RWPE2 (cell line): ENCODE measurements around the gene SORL1.

Experiments
- ATAC-seq: fragments of 200-7000 bp; cut with Tn5 transposase; 3 replicates; pipeline ENCODE4 v1.9.1; 2021; ENCODE audit warnings: low read depth
- DNase-seq: peaks from one replicate; pipeline ENCODE4 v3.0.0-alpha.2; 2020; ENCODE audit warnings: low spot score
- H3K27ac ChIP-seq: fragments of 450-650 bp; 2 replicates; pipeline ENCODE4 v1.5.1; 2017; ENCODE audit warnings: mild to moderate bottlenecking; ENCODE audit not compliant: poor library complexity, severe bottlenecking
- H3K27me3 ChIP-seq: fragments of 250-450 bp; sonication (Bioruptor Pico); 2 replicates; pipeline ENCODE4 v1.5.1; 2021; ENCODE audit warnings: mild to moderate bottlenecking, moderate library complexity; ENCODE audit not compliant: insufficient read depth, poor library complexity, severe bottlenecking
- H3K36me3 ChIP-seq: fragments of 250-450 bp; sonication (Bioruptor Pico); 2 replicates; pipeline ENCODE4 v1.5.1; 2020; ENCODE audit warnings: low read depth, mild to moderate bottlenecking, moderate library complexity
- H3K4me1 ChIP-seq: fragments of 250-450 bp; sonication (Bioruptor Pico); 2 replicates; pipeline ENCODE4 v1.5.1; 2021; ENCODE audit warnings: mild to moderate bottlenecking, moderate library complexity; ENCODE audit not compliant: insufficient read depth, poor library complexity, severe bottlenecking
- H3K4me3 ChIP-seq: fragments of 250-450 bp; sonication (Bioruptor Pico); 2 replicates; pipeline ENCODE4 v1.5.1; 2021; ENCODE audit warnings: mild to moderate bottlenecking, moderate library complexity; ENCODE audit not compliant: severe bottlenecking
- H3K9me3 ChIP-seq: fragments of 250-450 bp; sonication (Bioruptor Pico); 2 replicates; pipeline ENCODE4 v1.5.1; 2021; ENCODE audit warnings: mild to moderate bottlenecking, moderate library complexity; ENCODE audit not compliant: severe bottlenecking
- CTCF ChIP-seq: fragments of 450-650 bp; IDR thresholded peaks from one replicate; pipeline ENCODE4 v1.5.1; 2017; ENCODE audit warnings: mild to moderate bottlenecking, moderate library complexity; ENCODE audit not compliant: poor library complexity, severe bottlenecking

The SORL1 gene

GRCh38 chr11:121448011-121448410 is 4.1 kb upstream of the SORL1 start:
- no peak overlapping the region for H3K27ac ChIP-seq
- H3K9me3 ChIP-seq = no peaks in the 10 kb centered on the region
- DNase-seq = no peak
- no peaks in the 10 kb centered on the region for H3K36me3 ChIP-seq
- H3K4me3 ChIP-seq = no peak overlapping the region
- no peak for TF ChIP-seq CTCF
- H3K27me3 ChIP-seq = no peaks in the 10 kb centered on the region
- ATAC-seq = no peak
- no peaks in the 10 kb centered on the region for H3K4me1 ChIP-seq

- no peaks in the 10 kb centered on the region for H3K27me3 ChIP-seq
- H3K36me3 ChIP-seq = no peaks in the 10 kb centered on the region
- no peak overlapping the region for H3K27ac ChIP-seq
- H3K4me1 ChIP-seq = no peaks in the 10 kb centered on the region
- H3K9me3 ChIP-seq = no peaks in the 10 kb centered on the region
- ATAC-seq (no peak), DNase-seq (no peak)
- no peak for TF ChIP-seq CTCF
- no peak overlapping the region for H3K4me3 ChIP-seq
Observed at GRCh38 chr11:121448431-121448941, 3.6 kb upstream of the SORL1 start.

GRCh38 chr11:121449123-121449522 is 3.0 kb upstream of the SORL1 start:
- TF ChIP-seq CTCF = no peak
- no peak overlapping the region for H3K27ac ChIP-seq

GRCh38 chr11:121449626-121450025 is 2.5 kb upstream of the SORL1 start:
- H3K27ac ChIP-seq = no peak overlapping the region
- ATAC-seq (no peak), DNase-seq (no peak)
- H3K27me3 ChIP-seq = no peaks in the 10 kb centered on the region
- H3K4me1 ChIP-seq = no peaks in the 10 kb centered on the region
- no peak overlapping the region for H3K4me3 ChIP-seq
- no peaks in the 10 kb centered on the region for H3K9me3 ChIP-seq
- H3K36me3 ChIP-seq = no peaks in the 10 kb centered on the region
- no peak for TF ChIP-seq CTCF

More at GRCh38 chr11:121449123-121449522, 3.0 kb upstream of the SORL1 start:
- ATAC-seq (no peak), DNase-seq (no peak)
- no peaks in the 10 kb centered on the region for H3K9me3 ChIP-seq
- H3K4me1 ChIP-seq = no peaks in the 10 kb centered on the region
- H3K4me3 ChIP-seq = no peak overlapping the region
- H3K36me3 ChIP-seq = no peaks in the 10 kb centered on the region
- H3K27me3 ChIP-seq = no peaks in the 10 kb centered on the region

- H3K4me3 ChIP-seq = no peak overlapping the region
- H3K4me1 ChIP-seq = no peaks in the 10 kb centered on the region
- no peaks in the 10 kb centered on the region for H3K27me3 ChIP-seq
- no peak for TF ChIP-seq CTCF
- no peaks in the 10 kb centered on the region for H3K9me3 ChIP-seq
- no peak overlapping the region for H3K27ac ChIP-seq
- H3K36me3 ChIP-seq = no peaks in the 10 kb centered on the region
- no peak for DNase-seq
- no peak for ATAC-seq
Observed at GRCh38 chr11:121450401-121450800, 1.7 kb upstream of the SORL1 start.
